PFSK-1 (cell line): ENCODE results near the gene RALGPS1.

Experiments used
- FOXP2 ChIP-seq: optimal IDR thresholded peaks from 2 replicates; pipeline ENCODE3; 2011; ENCODE audit warnings: borderline replicate concordance, control low read depth, inconsistent platforms; ENCODE audit not compliant: insufficient read depth; ENCODE audit errors: extremely low read length, extremely low read depth
- POLR2AphosphoS5 ChIP-seq: IDR thresholded peaks from 2 replicates; pipeline ENCODE4 v1.6.1; 2012; ENCODE audit warnings: low read depth, mild to moderate bottlenecking, control low read depth, low read length, moderate library complexity
- SIN3A ChIP-seq: IDR thresholded peaks from 2 replicates; pipeline ENCODE4 v1.6.1; 2012; ENCODE audit warnings: mild to moderate bottlenecking, low read length, moderate library complexity, borderline replicate concordance; ENCODE audit not compliant: insufficient read depth
- TAF1 ChIP-seq: IDR thresholded peaks from 2 replicates; pipeline ENCODE4 v1.6.1; 2012; ENCODE audit warnings: low read length, control low read depth, borderline replicate concordance; ENCODE audit not compliant: insufficient read depth
- TF ChIP-seq, protein P1 (sequence below), 2 experiments: IDR thresholded peaks; 2 replicates each; pipeline versions ENCODE4 v1.6.1 to v1.8.0; 2011 to 2012; ENCODE audit warnings: low read depth in 2 of 2, low read length in 2 of 2, control low read depth in 1 of 2, inconsistent platforms in 1 of 2, mild to moderate bottlenecking in 1 of 2, moderate library complexity in 1 of 2; ENCODE audit not compliant: insufficient read depth in 1 of 2

DNA sequence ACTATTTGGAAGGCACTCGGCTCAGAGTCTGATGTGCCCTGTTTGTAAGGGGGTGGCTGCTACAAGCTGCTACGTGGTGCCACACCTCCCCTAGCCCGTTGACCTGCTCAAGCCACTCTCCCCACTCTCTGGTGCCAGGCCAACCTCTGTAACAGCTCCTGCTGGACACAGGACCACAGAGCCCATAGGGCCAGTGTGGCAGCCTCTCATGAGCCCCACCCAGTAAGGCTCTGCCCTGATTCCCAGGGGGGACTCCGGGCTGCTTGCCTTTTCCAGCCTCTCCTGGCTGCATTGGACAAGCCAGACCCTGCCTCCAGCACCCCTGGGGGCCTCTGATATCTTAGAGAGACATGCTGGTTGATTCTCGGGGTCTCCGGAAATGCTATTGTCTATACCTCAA is 261.2 kb downstream of the RALGPS1 start:
- TF ChIP-seq TAF1 (no peak), POLR2AphosphoS5 (no peak), SIN3A (no peak), FOXP2 (no peak)
- TF ChIP-seq, protein P1, sequence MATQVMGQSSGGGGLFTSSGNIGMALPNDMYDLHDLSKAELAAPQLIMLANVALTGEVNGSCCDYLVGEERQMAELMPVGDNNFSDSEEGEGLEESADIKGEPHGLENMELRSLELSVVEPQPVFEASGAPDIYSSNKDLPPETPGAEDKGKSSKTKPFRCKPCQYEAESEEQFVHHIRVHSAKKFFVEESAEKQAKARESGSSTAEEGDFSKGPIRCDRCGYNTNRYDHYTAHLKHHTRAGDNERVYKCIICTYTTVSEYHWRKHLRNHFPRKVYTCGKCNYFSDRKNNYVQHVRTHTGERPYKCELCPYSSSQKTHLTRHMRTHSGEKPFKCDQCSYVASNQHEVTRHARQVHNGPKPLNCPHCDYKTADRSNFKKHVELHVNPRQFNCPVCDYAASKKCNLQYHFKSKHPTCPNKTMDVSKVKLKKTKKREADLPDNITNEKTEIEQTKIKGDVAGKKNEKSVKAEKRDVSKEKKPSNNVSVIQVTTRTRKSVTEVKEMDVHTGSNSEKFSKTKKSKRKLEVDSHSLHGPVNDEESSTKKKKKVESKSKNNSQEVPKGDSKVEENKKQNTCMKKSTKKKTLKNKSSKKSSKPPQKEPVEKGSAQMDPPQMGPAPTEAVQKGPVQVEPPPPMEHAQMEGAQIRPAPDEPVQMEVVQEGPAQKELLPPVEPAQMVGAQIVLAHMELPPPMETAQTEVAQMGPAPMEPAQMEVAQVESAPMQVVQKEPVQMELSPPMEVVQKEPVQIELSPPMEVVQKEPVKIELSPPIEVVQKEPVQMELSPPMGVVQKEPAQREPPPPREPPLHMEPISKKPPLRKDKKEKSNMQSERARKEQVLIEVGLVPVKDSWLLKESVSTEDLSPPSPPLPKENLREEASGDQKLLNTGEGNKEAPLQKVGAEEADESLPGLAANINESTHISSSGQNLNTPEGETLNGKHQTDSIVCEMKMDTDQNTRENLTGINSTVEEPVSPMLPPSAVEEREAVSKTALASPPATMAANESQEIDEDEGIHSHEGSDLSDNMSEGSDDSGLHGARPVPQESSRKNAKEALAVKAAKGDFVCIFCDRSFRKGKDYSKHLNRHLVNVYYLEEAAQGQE (IDR thresholded peaks at IDR 0.05; ENCODE audit: insufficient read depth in 1 of 2, low read depth in 2 of 2, low read length in 2 of 2), result no peak
